ENCODE data around the gene KCND2. TPM values are rescaled to one million over a fixed set of nuclear protein-coding genes. Genes with fewer than 3 reads are reported as not detected.

Gene KCND2
- total and polyA plus RNA-seq, 2 of the 8 experiments (the other 6 are each of a cell fraction or from before 2014, with no cell fraction given) = 4.6 to 7.7 TPM

- Histone ChIP-seq H4K91ac (replicated peaks; ENCODE audit: insufficient read length, low read length) (no peak overlapping the region), H4K8ac (ENCODE audit: extremely low read depth, insufficient read depth, low read length) (no peak overlapping the region), H3K9ac (replicated peaks in 1 of 4; ENCODE audit: extremely low read depth in 1 of 4, low read depth in 3 of 4, low read length in 3 of 4) (no peak overlapping the region), H3K4me3 (ENCODE audit: extremely low read depth in 1 of 4, insufficient read depth in 2 of 4, low read depth in 3 of 4, low read length in 4 of 4) (no peak overlapping the region), H3K27ac (ENCODE audit: low read depth, low read length) (no peak overlapping the region), H3K23me2 (ENCODE audit: low read depth, low read length) (no peaks in the 10 kb centered on the region; the same call in 1 of the 2 replicates), H3K36me3 (ENCODE audit: control insufficient read depth in 2 of 4, insufficient read depth in 4 of 4, low read length in 3 of 4) (no peaks in the 10 kb centered on the region), H3K4me2 (ENCODE audit: insufficient read depth in 1 of 2, low read depth in 2 of 2, low read length in 2 of 2) (no peak overlapping the region), H2AFZ (ENCODE audit: low read length) (no peak overlapping the region), H3K4me1 (replicated peaks in 1 of 4; ENCODE audit: control insufficient read depth in 3 of 4, insufficient read depth in 4 of 4, low read length in 3 of 4) (peaks cover 0 to 3% (median 0%) of the 10 kb centered on the region in 4 experiments; a peak in 1 of 7 replicates), H2BK20ac (ENCODE audit: low read length) (no peak overlapping the region), H2BK12ac (ENCODE audit: low read depth, low read length) (no peak overlapping the region), H3K23ac (ENCODE audit: insufficient read length) (no peak overlapping the region), H2BK5ac (ENCODE audit: low read depth, low read length) (no peak overlapping the region), H4K20me1 (replicated peaks in 1 of 2; ENCODE audit: control insufficient read depth in 1 of 2, insufficient read depth in 2 of 2, low read length in 2 of 2) (no peaks in the 10 kb centered on the region), H2AK5ac (ENCODE audit: low read depth, low read length) (no peak overlapping the region), H3K14ac (ENCODE audit: insufficient read length) (no peak overlapping the region), H3K27me3 (replicated peaks in 1 of 4; ENCODE audit: control insufficient read depth in 3 of 4, extremely low read depth in 1 of 4, insufficient read depth in 3 of 4, low read length in 3 of 4) (no peaks in the 10 kb centered on the region), H4K5ac (ENCODE audit: insufficient read length, low read depth, low read length) (no peak overlapping the region), H3K56ac (replicated peaks; ENCODE audit: insufficient read length, low read depth, low read length) (no peak overlapping the region), H2BK15ac (ENCODE audit: low read length) (no peak overlapping the region), H2BK120ac (replicated peaks; ENCODE audit: low read depth, low read length) (no peak overlapping the region), H3K18ac (ENCODE audit: extremely low read depth, low read length) (no peak overlapping the region), H3K9me3 (ENCODE audit: insufficient read depth in 2 of 2, low read depth in 1 of 2, low read length in 1 of 2) (no peaks in the 10 kb centered on the region), H3K79me2 (ENCODE audit: control insufficient read depth in 1 of 2, insufficient read depth in 2 of 2, low read length in 2 of 2) (no peaks in the 10 kb centered on the region), H3K79me1 (ENCODE audit: low read depth, low read length) (no peaks in the 10 kb centered on the region), H3K4ac (replicated peaks; ENCODE audit: insufficient read length, low read depth, low read length) (no peak overlapping the region)
- FAIRE-seq = no peak
- ChIA-PET CTCF (ENCODE audit: partially characterized antibody) (no interaction called here), POLR2A (ENCODE audit: partially characterized antibody) (no interaction called here)
- no peak for DNase-seq (ENCODE audit: low read depth in 1 of 2, low spot score in 2 of 2)
- 89% methylated on average over 2 of the region's 2 CpGs; no CpG with 5 or more reads in 1 of the 2 experiments for WGBS, 2 experiments (ENCODE audit: extremely low coverage in 1 of 2, insufficient coverage in 1 of 2, insufficient read length in 1 of 2, insufficient replicate concordance in 2 of 2, low coverage in 1 of 2, low lambda C conversion rate in 2 of 2, missing lambda C conversion rate in 1 of 2)
- TF ChIP-seq JUND (IDR thresholded peaks at IDR 0.05; ENCODE audit: low read length) = no peak
- no peak for TF ChIP-seq CHD1 (IDR thresholded peaks at IDR 0.05; ENCODE audit: low read depth, low read length)
- TF ChIP-seq RFX5 (IDR thresholded peaks at IDR 0.05; ENCODE audit: borderline replicate concordance, low read depth, low read length) = no peak
- no peak for TF ChIP-seq CBX5 (IDR thresholded peaks at IDR 0.05; ENCODE audit: low read depth, low read length)
- no peak for TF ChIP-seq JUN (IDR thresholded peaks at IDR 0.05; ENCODE audit: low read depth, low read length)
- no peak for TF ChIP-seq EP300 (IDR thresholded peaks at IDR 0.05; ENCODE audit: borderline replicate concordance in 1 of 2, low read depth in 2 of 2, low read length in 2 of 2)
- no peak for TF ChIP-seq NANOG (IDR thresholded peaks at IDR 0.05; ENCODE audit: insufficient read depth, low read depth, low read length, poor library complexity, severe bottlenecking)
- TF ChIP-seq POLR2A (IDR thresholded peaks at IDR 0.05; ENCODE audit: control extremely low read depth in 1 of 2, low read depth in 2 of 2, low read length in 2 of 2) = no peak
- no peak for TF ChIP-seq BCL11A (IDR thresholded peaks at IDR 0.05; ENCODE audit: low read depth in 2 of 2, low read length in 2 of 2)
- no peak for TF ChIP-seq ATF2 (IDR thresholded peaks at IDR 0.05; ENCODE audit: low read length)
- TF ChIP-seq YY1 (IDR thresholded peaks at IDR 0.05; ENCODE audit: low read depth, low read length) = no peak
- no peak for TF ChIP-seq POLR2AphosphoS5 (IDR thresholded peaks at IDR 0.05; ENCODE audit: low read depth, low read length)
- TF ChIP-seq GTF2F1 (IDR thresholded peaks at IDR 0.05; ENCODE audit: borderline replicate concordance, low read depth, low read length) = no peak
- no peak for TF ChIP-seq CEBPB (IDR thresholded peaks at IDR 0.05; ENCODE audit: low read depth, low read length)
Measured at GRCh38 chr7:120421151-120421651, 148.2 kb downstream of the KCND2 start.
